H1 (cell line): ENCODE data around the gene COX17.

Source experiments
- ASH2L ChIP-seq: fragments of 200-600, 300-600 bp; sonication (generic); IDR thresholded peaks from one replicate; pipeline ENCODE4 v1.7.1; 2017; ENCODE audit warnings: low read length
- CTCF ChIP-seq, 3 experiments: IDR thresholded peaks; 1 replicate in 2 of 3; 2 replicates in 1 of 3; pipeline versions ENCODE4 v1.5.1 to v1.6.1; 2011; ENCODE audit warnings: low read length in 3 of 3, mild to moderate bottlenecking in 3 of 3, inconsistent platforms in 2 of 3, low read depth in 1 of 3, moderate library complexity in 1 of 3; ENCODE audit not compliant: insufficient read depth in 1 of 3; ENCODE audit errors: control extremely low read depth in 1 of 3
- EGR1 ChIP-seq: IDR thresholded peaks from 2 replicates; pipeline ENCODE4 v1.6.1; 2011; ENCODE audit warnings: low read depth, low read length, borderline replicate concordance
- EP300 ChIP-seq, 2 experiments: IDR thresholded peaks; 1 replicate in 1 of 2; 2 replicates in 1 of 2; pipeline ENCODE4 v1.6.1; 2011 to 2012; ENCODE audit warnings: low read depth in 2 of 2, low read length in 2 of 2, mild to moderate bottlenecking in 2 of 2, borderline replicate concordance in 1 of 2, inconsistent platforms in 1 of 2, moderate library complexity in 1 of 2
- EZH2 ChIP-seq: fragments of 200-600 bp; sonication (generic); IDR thresholded peaks from 2 replicates; pipeline ENCODE4 v1.7.1; 2012; ENCODE audit warnings: low read depth, mild to moderate bottlenecking, moderate library complexity, low read length, inconsistent platforms; ENCODE audit not compliant: severe bottlenecking
- GABPA ChIP-seq: IDR thresholded peaks from 2 replicates; pipeline ENCODE4 v1.6.1; 2011; ENCODE audit warnings: mild to moderate bottlenecking, low read length, moderate library complexity, borderline replicate concordance; ENCODE audit not compliant: insufficient read depth
- JUN ChIP-seq: IDR thresholded peaks from 2 replicates; pipeline ENCODE4 v1.6.1; 2011; ENCODE audit warnings: low read depth, mild to moderate bottlenecking, improper control_type of control experiment, low read length
- KDM1A ChIP-seq: fragments of 200-600, 300-600 bp; sonication (generic); IDR thresholded peaks from 2 replicates; pipeline ENCODE4 v1.7.1; 2016; ENCODE audit warnings: mild to moderate bottlenecking, low read length, borderline replicate concordance
- KDM5A ChIP-seq: fragments of 200-600 bp; IDR thresholded peaks from 2 replicates; pipeline ENCODE4 v1.7.1; 2012; ENCODE audit warnings: mild to moderate bottlenecking, low read length, inconsistent platforms, mixed read lengths
- POLR2A ChIP-seq, 2 experiments: IDR thresholded peaks; 1 replicate in 1 of 2; 2 replicates in 1 of 2; pipeline ENCODE4 v1.6.1; 2011; ENCODE audit warnings: low read depth in 2 of 2, low read length in 2 of 2, mild to moderate bottlenecking in 2 of 2; ENCODE audit errors: control extremely low read depth in 1 of 2
- POLR2AphosphoS5 ChIP-seq: IDR thresholded peaks from 2 replicates; pipeline ENCODE4 v1.6.1; 2011; ENCODE audit warnings: low read depth, low read length
- SIRT6 ChIP-seq: IDR thresholded peaks from one replicate; pipeline ENCODE4 v1.7.1; 2012; ENCODE audit warnings: low read length, inconsistent platforms
- TF ChIP-seq, protein P1 (sequence below): IDR thresholded peaks from 2 replicates; pipeline ENCODE4 v1.6.1; 2012; ENCODE audit warnings: inconsistent platforms

GRCh38 chr3:119664850-119665379, 12.3 kb downstream of the COX17 start:
- no peak for TF ChIP-seq ASH2L
- TF ChIP-seq POLR2AphosphoS5 = no peak
- TF ChIP-seq SIRT6 = no peak
- no peak for TF ChIP-seq POLR2A (IDR thresholded peaks at IDR 0.05; ENCODE audit: control extremely low read depth in 1 of 2, low read depth in 2 of 2, low read length in 2 of 2)
- TF ChIP-seq JUN = no peak
- no peak for TF ChIP-seq CTCF (IDR thresholded peaks at IDR 0.05; ENCODE audit: control extremely low read depth in 1 of 3, insufficient read depth in 1 of 3, low read depth in 1 of 3, low read length in 3 of 3)
- TF ChIP-seq EGR1 = no peak
- no peak for TF ChIP-seq KDM1A
- no peak for TF ChIP-seq EP300 (IDR thresholded peaks at IDR 0.05; ENCODE audit: borderline replicate concordance in 1 of 2, low read depth in 2 of 2, low read length in 2 of 2)
- TF ChIP-seq GABPA = no peak
- no peak for TF ChIP-seq EZH2
- TF ChIP-seq, protein P1, sequence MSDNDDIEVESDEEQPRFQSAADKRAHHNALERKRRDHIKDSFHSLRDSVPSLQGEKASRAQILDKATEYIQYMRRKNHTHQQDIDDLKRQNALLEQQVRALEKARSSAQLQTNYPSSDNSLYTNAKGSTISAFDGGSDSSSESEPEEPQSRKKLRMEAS = no peak
- TF ChIP-seq KDM5A = no peak
